ENCODE data around the gene CELA3B.
A peak's percentile ranks its signal among the peaks of the same experiment; 100 is the strongest.

The CELA3B gene

GRCh38 chr1:21937372-21938121 lies 39.3 kb upstream of the CELA3B start:
- no peak for TF ChIP-seq POLR2A (IDR thresholded peaks at IDR 0.05; ENCODE audit: low read length)
- TF ChIP-seq GATA1 (IDR thresholded peaks at IDR 0.05; ENCODE audit: low read depth, low read length): no peak
- DNase-seq: peak in 1 of 2 experiments; percentile 87

GRCh38 chr1:21938732-21939538 lies 37.9 kb upstream of the CELA3B start:
- no peak for TF ChIP-seq GATA1 (IDR thresholded peaks at IDR 0.05; ENCODE audit: low read depth, low read length)
- TF ChIP-seq POLR2A (IDR thresholded peaks at IDR 0.05; ENCODE audit: low read length): no peak
- peak in 1 of 2 experiments; percentile 26 for DNase-seq

- TF ChIP-seq POLR2A (IDR thresholded peaks at IDR 0.05; ENCODE audit: low read length) (no peak), GATA1 (IDR thresholded peaks at IDR 0.05; ENCODE audit: low read depth, low read length) (no peak)
- DNase-seq: peak in 1 of 2 experiments; percentile 49
Measured at GRCh38 chr1:21939650-21940374, 37.0 kb upstream of the CELA3B start.

- TF ChIP-seq GATA1 (IDR thresholded peaks at IDR 0.05; ENCODE audit: low read depth, low read length) (no peak), POLR2A (IDR thresholded peaks at IDR 0.05; ENCODE audit: low read length) (no peak)
- DNase-seq: no peak
Measured at GRCh38 chr1:21940492-21940891, 36.3 kb upstream of the CELA3B start.

GRCh38 chr1:21941370-21941769 lies 35.5 kb upstream of the CELA3B start:
- TF ChIP-seq POLR2A (IDR thresholded peaks at IDR 0.05; ENCODE audit: low read length) (no peak), GATA1 (IDR thresholded peaks at IDR 0.05; ENCODE audit: low read depth, low read length) (no peak)
- DNase-seq: no peak

GRCh38 chr1:21942464-21942863 lies 34.4 kb upstream of the CELA3B start:
- TF ChIP-seq GATA1 (IDR thresholded peaks at IDR 0.05; ENCODE audit: low read depth, low read length) (no peak), POLR2A (IDR thresholded peaks at IDR 0.05; ENCODE audit: low read length) (no peak)
- no peak for DNase-seq

- peak in 1 of 2 experiments; percentile 66 for DNase-seq
Measured at GRCh38 chr1:21942959-21943640, 33.7 kb upstream of the CELA3B start.

GRCh38 chr1:21944733-21945073 lies 32.1 kb upstream of the CELA3B start:
- TF ChIP-seq POLR2A (IDR thresholded peaks at IDR 0.05; ENCODE audit: low read length) (no peak), GATA1 (IDR thresholded peaks at IDR 0.05; ENCODE audit: low read depth, low read length) (no peak)
- no peak for DNase-seq

GRCh38 chr1:21946836-21947587 lies 29.8 kb upstream of the CELA3B start:
- no peak for DNase-seq
- no peak for TF ChIP-seq POLR2A (IDR thresholded peaks at IDR 0.05; ENCODE audit: low read length)
- no peak for TF ChIP-seq GATA1 (IDR thresholded peaks at IDR 0.05; ENCODE audit: low read depth, low read length)

- no peak for DNase-seq
- TF ChIP-seq GATA1 (IDR thresholded peaks at IDR 0.05; ENCODE audit: low read depth, low read length): no peak
- TF ChIP-seq POLR2A (IDR thresholded peaks at IDR 0.05; ENCODE audit: low read length): no peak
Measured at GRCh38 chr1:21950734-21951133, 26.1 kb upstream of the CELA3B start.

- TF ChIP-seq GATA1 (IDR thresholded peaks at IDR 0.05; ENCODE audit: low read depth, low read length) (no peak), POLR2A (IDR thresholded peaks at IDR 0.05; ENCODE audit: low read length) (no peak)
- DNase-seq: no peak
Measured at GRCh38 chr1:21951226-21951870, 25.5 kb upstream of the CELA3B start.

- no peak for TF ChIP-seq POLR2A (IDR thresholded peaks at IDR 0.05; ENCODE audit: low read length)
- TF ChIP-seq GATA1 (IDR thresholded peaks at IDR 0.05; ENCODE audit: low read depth, low read length): no peak
- no peak for DNase-seq
Measured at GRCh38 chr1:21952786-21953520, 23.9 kb upstream of the CELA3B start.
